ENCODE measurements around the gene CNOT2.

DNA sequence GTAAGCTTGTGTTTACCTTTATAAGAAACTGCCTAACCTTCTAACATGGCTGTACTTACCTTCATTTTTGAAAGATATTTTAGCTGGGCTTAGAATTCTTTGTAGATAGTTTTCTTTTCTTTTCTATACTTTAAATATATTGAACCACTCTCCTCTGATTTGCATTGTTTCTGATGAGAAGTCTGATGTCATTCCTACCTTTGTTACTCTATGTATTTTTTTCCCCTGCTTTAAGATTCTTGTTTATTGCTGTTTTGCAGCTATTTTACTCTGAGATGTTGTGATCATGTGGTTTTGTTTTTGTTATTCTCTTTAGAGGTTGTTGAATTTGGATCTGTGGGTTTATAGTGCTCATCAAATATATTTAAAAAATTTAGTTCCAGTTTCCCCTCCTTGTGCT lies 31.8 kb downstream of the CNOT2 start:
- no peak for TF ChIP-seq CTCF (IDR thresholded peaks at IDR 0.05; ENCODE audit: insufficient read depth, low read depth, low read length)
- TF ChIP-seq EZH2 (IDR thresholded peaks at IDR 0.05; ENCODE audit: insufficient read depth, low read length): no peak

Measured in astrocyte (in vitro differentiated cells and primary cell).